NT2/D1 (cell line): Measurements from ENCODE around the gene GOT1.

Experiments used
- YY1 ChIP-seq: IDR thresholded peaks from 2 replicates; pipeline ENCODE4 v1.6.1; 2011; ENCODE audit not compliant: insufficient read length, insufficient read depth
- ZNF274 ChIP-seq: IDR thresholded peaks from 2 replicates; pipeline ENCODE4 v1.6.1; 2011; ENCODE audit warnings: mild to moderate bottlenecking, low read depth, low read length

GRCh38 chr10:99410876-99411275 lies 19.5 kb downstream of the GOT1 start:
- TF ChIP-seq ZNF274 (no peak), YY1 (no peak)
